Endothelial cell of umbilical vein (primary cell): ENCODE data around the gene CTNND2.

ENCODE experiments used
- EZH2 ChIP-seq: IDR thresholded peaks from 2 replicates; pipeline ENCODE4 v1.6.1; 2012; ENCODE audit warnings: borderline replicate concordance, low read depth, mild to moderate bottlenecking, moderate library complexity, low read length, inconsistent platforms; ENCODE audit not compliant: severe bottlenecking
- FOS ChIP-seq: IDR thresholded peaks from 2 replicates; pipeline ENCODE4 v1.6.1; 2011; ENCODE audit warnings: mild to moderate bottlenecking, low read length, moderate library complexity, borderline replicate concordance; ENCODE audit not compliant: insufficient read depth
- JUN ChIP-seq: IDR thresholded peaks from 2 replicates; pipeline ENCODE4 v1.6.1; 2011; ENCODE audit warnings: borderline replicate concordance, low read depth; ENCODE audit not compliant: insufficient read length, insufficient read depth
- MYC ChIP-seq: IDR thresholded peaks from one replicate; pipeline ENCODE4 v1.6.1; 2011; ENCODE audit warnings: mild to moderate bottlenecking, low read depth, low read length
- POLR2A ChIP-seq: IDR thresholded peaks from 2 replicates; pipeline ENCODE4 v1.6.1; 2012; ENCODE audit warnings: low read depth, mild to moderate bottlenecking, control low read depth, low read length
- POLR2AphosphoS5 ChIP-seq: IDR thresholded peaks from 2 replicates; pipeline ENCODE4 v1.6.1; 2012; ENCODE audit warnings: low read depth, mild to moderate bottlenecking, control low read depth, low read length, moderate library complexity; ENCODE audit not compliant: insufficient read depth
- TF ChIP-seq, protein P1 (sequence below), 2 donors: IDR thresholded peaks; 1 replicate in 1 of 2; 2 replicates in 1 of 2; pipeline ENCODE4 v1.5.1; 2011; ENCODE audit warnings: low read length in 2 of 2, mild to moderate bottlenecking in 2 of 2, moderate library complexity in 2 of 2, control low read depth in 1 of 2, inconsistent platforms in 1 of 2, low read depth in 1 of 2; ENCODE audit not compliant: insufficient read depth in 1 of 2; ENCODE audit errors: extremely low read depth in 1 of 2

DNA sequence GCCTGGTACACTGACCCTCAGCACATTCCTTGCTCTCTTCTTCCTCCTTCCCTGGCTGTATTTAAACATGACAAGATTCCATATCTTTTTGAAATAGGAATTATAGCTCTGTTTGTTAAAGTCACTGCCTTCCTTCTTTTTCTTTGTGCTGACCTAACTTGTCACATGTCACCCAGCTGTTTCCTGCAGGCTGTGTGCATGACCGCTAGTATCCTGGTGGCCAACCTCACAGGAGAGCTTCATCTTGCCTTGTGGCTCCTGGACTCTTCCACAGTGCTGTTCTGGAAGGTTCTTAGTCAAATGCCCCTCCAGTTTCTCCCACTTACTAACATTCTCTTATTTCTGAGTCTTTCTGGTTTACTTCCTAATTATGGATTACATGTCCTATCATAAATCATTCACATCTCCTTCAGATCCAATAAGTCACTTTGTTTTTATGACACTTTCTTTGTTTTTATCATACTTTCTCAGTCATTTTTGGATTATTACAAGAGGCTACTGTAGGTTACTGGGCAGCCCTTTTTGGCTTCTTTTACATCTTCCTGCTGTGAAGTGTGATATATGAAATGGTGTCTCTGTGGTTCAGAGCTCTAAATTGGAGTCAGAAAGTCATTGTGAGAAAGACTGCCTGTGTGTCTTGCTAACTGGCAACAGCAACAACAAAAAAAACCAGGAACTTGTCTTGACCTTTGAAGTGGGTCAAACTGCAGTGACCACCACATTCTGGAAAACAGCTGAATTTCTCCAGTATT, 679.6 kb downstream of the CTNND2 start:
- TF ChIP-seq, protein P1, sequence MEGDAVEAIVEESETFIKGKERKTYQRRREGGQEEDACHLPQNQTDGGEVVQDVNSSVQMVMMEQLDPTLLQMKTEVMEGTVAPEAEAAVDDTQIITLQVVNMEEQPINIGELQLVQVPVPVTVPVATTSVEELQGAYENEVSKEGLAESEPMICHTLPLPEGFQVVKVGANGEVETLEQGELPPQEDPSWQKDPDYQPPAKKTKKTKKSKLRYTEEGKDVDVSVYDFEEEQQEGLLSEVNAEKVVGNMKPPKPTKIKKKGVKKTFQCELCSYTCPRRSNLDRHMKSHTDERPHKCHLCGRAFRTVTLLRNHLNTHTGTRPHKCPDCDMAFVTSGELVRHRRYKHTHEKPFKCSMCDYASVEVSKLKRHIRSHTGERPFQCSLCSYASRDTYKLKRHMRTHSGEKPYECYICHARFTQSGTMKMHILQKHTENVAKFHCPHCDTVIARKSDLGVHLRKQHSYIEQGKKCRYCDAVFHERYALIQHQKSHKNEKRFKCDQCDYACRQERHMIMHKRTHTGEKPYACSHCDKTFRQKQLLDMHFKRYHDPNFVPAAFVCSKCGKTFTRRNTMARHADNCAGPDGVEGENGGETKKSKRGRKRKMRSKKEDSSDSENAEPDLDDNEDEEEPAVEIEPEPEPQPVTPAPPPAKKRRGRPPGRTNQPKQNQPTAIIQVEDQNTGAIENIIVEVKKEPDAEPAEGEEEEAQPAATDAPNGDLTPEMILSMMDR (IDR thresholded peaks at IDR 0.05; ENCODE audit: extremely low read depth in 1 of 2, insufficient read depth in 1 of 2, low read depth in 1 of 2, low read length in 2 of 2): no peak
- TF ChIP-seq POLR2AphosphoS5: no peak
- TF ChIP-seq POLR2A: no peak
- no peak for TF ChIP-seq EZH2
- no peak for TF ChIP-seq MYC
- no peak for TF ChIP-seq JUN
- no peak for TF ChIP-seq FOS
